OCI-LY3 (cell line): ENCODE measurements around the gene PYM1.
"Not testable (repeated sequence)": the region's sequence is repeated elsewhere in the genome, so short reads cannot be mapped to it uniquely, and the experiment has no call there.

Experiments
- H2AFZ ChIP-seq: fragments of 200-600, 300-600 bp; shearing (Covaris generic); 2 replicates; pipeline ENCODE4 v1.6.0; 2014; ENCODE audit warnings: antibody characterized with exemption, low read depth, low read length
- H3K27ac ChIP-seq: fragments of 200-600, 300-600 bp; sonication (generic); 2 replicates; pipeline ENCODE4 v1.5.1; 2014; ENCODE audit warnings: mild to moderate bottlenecking, low read length, moderate library complexity, mixed read lengths
- H3K27me3 ChIP-seq: fragments of 200-600, 300-600 bp; sonication (generic); 2 replicates; pipeline ENCODE4 v1.6.1; 2014; ENCODE audit warnings: low read depth, low read length, mixed read lengths
- H3K36me3 ChIP-seq: fragments of 200-600, 300-600 bp; sonication (generic); replicated peaks from 2 replicates; pipeline ENCODE3; 2014; ENCODE audit warnings: low read depth, low read length, mixed read lengths
- H3K4me1 ChIP-seq: fragments of 300-600, 200-600 bp; sonication (generic); 2 replicates; pipeline ENCODE4 v1.6.1; 2014; ENCODE audit warnings: low read length, mixed read lengths
- H3K4me2 ChIP-seq: fragments of 200-600, 300-600 bp; sonication (generic); 2 replicates; pipeline ENCODE4 v1.6.1; 2014; ENCODE audit warnings: low read length, mixed read lengths
- H3K4me3 ChIP-seq: fragments of 300-600, 200-600 bp; sonication (generic); 2 replicates; pipeline ENCODE4 v1.5.1; 2014; ENCODE audit warnings: antibody characterized with exemption, mild to moderate bottlenecking, low read length, moderate library complexity
- H3K79me2 ChIP-seq: fragments of 300-600, 200-600 bp; shearing (Covaris generic); 2 replicates; pipeline ENCODE4 v1.6.1; 2014; ENCODE audit warnings: mild to moderate bottlenecking, low read length, mixed read lengths
- H3K9ac ChIP-seq: fragments of 300-600, 200-600 bp; shearing (Covaris generic); 2 replicates; pipeline ENCODE4 v1.6.0; 2014; ENCODE audit warnings: mild to moderate bottlenecking, low read length, moderate library complexity
- H3K9me3 ChIP-seq: fragments of 200-600, 300-600 bp; shearing (Covaris generic); 2 replicates; pipeline ENCODE4 v1.6.1; 2014; ENCODE audit warnings: low read length, mixed read lengths; ENCODE audit not compliant: insufficient read depth
- H4K20me1 ChIP-seq: fragments of 200-600, 300-600 bp; sonication (generic); 2 replicates; pipeline ENCODE4 v1.6.1; 2016; ENCODE audit warnings: low read length, mixed read lengths; ENCODE audit not compliant: insufficient read depth
- EZH2phosphoT487 ChIP-seq: fragments of 200-600 bp; shearing (Covaris generic); IDR thresholded peaks from 2 replicates; pipeline ENCODE4 v1.6.1; 2018; ENCODE audit warnings: antibody characterized with exemption, mixed run types, low read depth
- TF ChIP-seq, protein P1 (sequence below): fragments of 200-600, 300-600 bp; sonication (generic); IDR thresholded peaks from 2 replicates; pipeline ENCODE4 v1.5.1; 2014; ENCODE audit warnings: antibody characterized with exemption, low read length, low read depth

Gene PYM1

DNA sequence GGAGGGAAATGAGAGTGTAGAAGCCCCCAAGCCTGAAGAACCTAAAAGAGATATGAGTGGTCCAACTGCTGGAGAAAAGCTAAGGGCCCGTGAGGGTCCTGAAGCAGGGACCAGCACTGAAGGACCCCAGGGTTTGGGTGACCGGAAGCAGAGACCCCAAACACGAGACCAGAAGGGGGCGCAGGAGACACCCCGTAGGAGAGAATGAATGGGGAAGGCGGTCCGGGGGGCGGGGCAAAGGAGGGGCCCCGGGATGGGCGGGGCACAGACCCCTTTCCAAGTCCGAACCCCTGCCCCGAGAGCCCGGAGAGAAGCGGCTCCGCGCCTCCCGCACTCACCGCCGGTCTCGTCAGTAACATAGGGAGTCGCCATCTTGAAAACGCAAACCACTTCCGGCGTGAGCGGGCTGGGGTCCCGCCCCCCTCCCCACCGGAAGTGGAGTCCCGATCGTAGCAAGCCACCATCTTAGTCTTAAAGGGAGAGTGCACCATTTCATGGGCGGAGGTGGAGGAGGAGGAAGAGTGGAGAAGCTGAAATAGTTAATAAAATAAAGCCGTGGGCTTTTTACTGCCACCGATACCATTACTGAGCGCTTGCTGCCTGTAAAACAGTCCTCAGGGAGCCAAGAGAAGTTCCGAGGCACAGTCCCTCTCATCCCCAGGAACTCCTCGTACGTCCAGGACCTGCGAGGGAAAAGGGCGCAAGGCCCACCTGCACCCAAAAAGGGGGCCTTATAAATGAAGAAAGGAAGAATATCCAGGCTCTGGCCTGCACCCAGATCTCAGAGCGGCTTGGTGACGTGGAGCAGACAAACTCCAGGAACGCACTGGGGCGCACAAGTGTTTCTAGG is 731 bp downstream of the PYM1 start:
- Histone ChIP-seq H3K9ac (peak overlapping the region; percentile 97), H2AFZ (peak overlapping the region; percentile 81), H3K79me2 (peaks cover 60% of the 10 kb centered on the region), H3K4me2 (peak overlapping the region; percentile 96), H4K20me1 (no peaks in the 10 kb centered on the region; the same call in 1 of the 2 replicates), H3K4me1 (peaks cover 39% of the 10 kb centered on the region), H3K4me3 (peak overlapping the region; percentile 91), H3K27me3 (no peaks in the 10 kb centered on the region), H3K27ac (peak overlapping the region; percentile 95), H3K9me3 (peaks cover 4% of the 10 kb centered on the region; the same call in 1 of the 2 replicates), H3K36me3 (peaks cover 9% of the 10 kb centered on the region)
- no peak for TF ChIP-seq EZH2phosphoT487
- TF ChIP-seq, protein P1, sequence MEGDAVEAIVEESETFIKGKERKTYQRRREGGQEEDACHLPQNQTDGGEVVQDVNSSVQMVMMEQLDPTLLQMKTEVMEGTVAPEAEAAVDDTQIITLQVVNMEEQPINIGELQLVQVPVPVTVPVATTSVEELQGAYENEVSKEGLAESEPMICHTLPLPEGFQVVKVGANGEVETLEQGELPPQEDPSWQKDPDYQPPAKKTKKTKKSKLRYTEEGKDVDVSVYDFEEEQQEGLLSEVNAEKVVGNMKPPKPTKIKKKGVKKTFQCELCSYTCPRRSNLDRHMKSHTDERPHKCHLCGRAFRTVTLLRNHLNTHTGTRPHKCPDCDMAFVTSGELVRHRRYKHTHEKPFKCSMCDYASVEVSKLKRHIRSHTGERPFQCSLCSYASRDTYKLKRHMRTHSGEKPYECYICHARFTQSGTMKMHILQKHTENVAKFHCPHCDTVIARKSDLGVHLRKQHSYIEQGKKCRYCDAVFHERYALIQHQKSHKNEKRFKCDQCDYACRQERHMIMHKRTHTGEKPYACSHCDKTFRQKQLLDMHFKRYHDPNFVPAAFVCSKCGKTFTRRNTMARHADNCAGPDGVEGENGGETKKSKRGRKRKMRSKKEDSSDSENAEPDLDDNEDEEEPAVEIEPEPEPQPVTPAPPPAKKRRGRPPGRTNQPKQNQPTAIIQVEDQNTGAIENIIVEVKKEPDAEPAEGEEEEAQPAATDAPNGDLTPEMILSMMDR = peak; percentile 89

GRCh38 chr12:55925870-55926737 is 1.6 kb downstream of the PYM1 start:
- TF ChIP-seq, protein P1 = no peak
- no peak for TF ChIP-seq EZH2phosphoT487
- Histone ChIP-seq H3K9ac (peak overlapping the region; percentile 97), H3K4me2 (peak overlapping the region; percentile 96), H3K27me3 (no peaks in the 10 kb centered on the region), H4K20me1 (no peaks in the 10 kb centered on the region; the same call in 1 of the 2 replicates), H3K4me3 (peak overlapping the region; percentile 91), H3K79me2 (peaks cover 68% of the 10 kb centered on the region), H3K27ac (peak overlapping the region; percentile 95), H2AFZ (0 out of 2 replicates have a peak overlapping the region, but pooled peaks have one; percentile 16), H3K36me3 (peaks cover 9% of the 10 kb centered on the region), H3K9me3 (peaks cover 4% of the 10 kb centered on the region; the same call in 1 of the 2 replicates), H3K4me1 (peaks cover 35% of the 10 kb centered on the region)

- peaks cover 9% of the 10 kb centered on the region for H3K36me3 ChIP-seq
- H4K20me1 ChIP-seq = no peaks in the 10 kb centered on the region; the same call in 1 of the 2 replicates
- TF ChIP-seq, protein P1 = no peak
- TF ChIP-seq EZH2phosphoT487 = no peak
- no peak overlapping the region for H2AFZ ChIP-seq
- peak overlapping the region; percentile 91 for H3K4me3 ChIP-seq
- no peaks in the 10 kb centered on the region for H3K27me3 ChIP-seq
- no peak overlapping the region for H3K27ac ChIP-seq
- peaks cover 28% of the 10 kb centered on the region for H3K4me1 ChIP-seq
- H3K9me3 ChIP-seq = peaks cover 4% of the 10 kb centered on the region; the same call in 1 of the 2 replicates
- peak overlapping the region; percentile 96 for H3K4me2 ChIP-seq
- peaks cover 76% of the 10 kb centered on the region for H3K79me2 ChIP-seq
- peak overlapping the region; percentile 97 for H3K9ac ChIP-seq
These were observed 2.3 kb downstream of the PYM1 start for GRCh38 chr12:55925371-55925770.

GRCh38 chr12:55923648-55924047 is 4.0 kb downstream of the PYM1 start:
- not testable (repeated sequence) for H3K36me3 ChIP-seq, H3K4me2 ChIP-seq, H2AFZ ChIP-seq, H3K9ac ChIP-seq, H3K27me3 ChIP-seq, H3K27ac ChIP-seq, H3K9me3 ChIP-seq, H3K4me3 ChIP-seq, H4K20me1 ChIP-seq
- H3K79me2 ChIP-seq = peaks cover 88% of the 10 kb centered on the region
- peaks cover 13% of the 10 kb centered on the region for H3K4me1 ChIP-seq
